ENCODE data around the gene DNAAF5.

DNA sequence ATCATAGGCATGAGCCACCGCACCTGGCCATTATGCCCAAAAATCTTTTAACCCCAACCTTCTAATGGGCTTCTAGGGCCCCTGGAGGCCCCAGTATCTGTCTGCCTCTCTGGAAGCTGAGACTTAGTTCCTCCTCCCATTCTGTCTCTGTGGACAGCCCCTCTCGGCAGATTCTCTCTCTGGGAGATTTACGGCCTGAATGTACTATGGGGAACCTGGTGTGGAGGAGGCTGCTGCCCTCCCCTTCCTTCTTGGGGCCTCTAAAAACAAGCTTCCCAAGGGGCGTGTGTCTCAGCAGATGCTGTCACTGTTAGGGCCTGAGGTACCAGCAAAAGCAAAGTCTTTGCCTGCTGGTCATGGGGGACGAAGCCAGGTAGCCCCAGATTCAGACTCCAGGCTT lies 36.4 kb downstream of the DNAAF5 start:
- TF ChIP-seq, protein P1, sequence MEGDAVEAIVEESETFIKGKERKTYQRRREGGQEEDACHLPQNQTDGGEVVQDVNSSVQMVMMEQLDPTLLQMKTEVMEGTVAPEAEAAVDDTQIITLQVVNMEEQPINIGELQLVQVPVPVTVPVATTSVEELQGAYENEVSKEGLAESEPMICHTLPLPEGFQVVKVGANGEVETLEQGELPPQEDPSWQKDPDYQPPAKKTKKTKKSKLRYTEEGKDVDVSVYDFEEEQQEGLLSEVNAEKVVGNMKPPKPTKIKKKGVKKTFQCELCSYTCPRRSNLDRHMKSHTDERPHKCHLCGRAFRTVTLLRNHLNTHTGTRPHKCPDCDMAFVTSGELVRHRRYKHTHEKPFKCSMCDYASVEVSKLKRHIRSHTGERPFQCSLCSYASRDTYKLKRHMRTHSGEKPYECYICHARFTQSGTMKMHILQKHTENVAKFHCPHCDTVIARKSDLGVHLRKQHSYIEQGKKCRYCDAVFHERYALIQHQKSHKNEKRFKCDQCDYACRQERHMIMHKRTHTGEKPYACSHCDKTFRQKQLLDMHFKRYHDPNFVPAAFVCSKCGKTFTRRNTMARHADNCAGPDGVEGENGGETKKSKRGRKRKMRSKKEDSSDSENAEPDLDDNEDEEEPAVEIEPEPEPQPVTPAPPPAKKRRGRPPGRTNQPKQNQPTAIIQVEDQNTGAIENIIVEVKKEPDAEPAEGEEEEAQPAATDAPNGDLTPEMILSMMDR (IDR thresholded peaks at IDR 0.05): no peak
- no peak for TF ChIP-seq POLR2A (IDR thresholded peaks at IDR 0.05)
